Loucy (cell line): ENCODE results near the gene C16orf96.

Source experiments
- H2AFZ ChIP-seq: fragments of 200-600 bp; sonication (generic); 2 replicates; pipeline ENCODE4 v1.6.0; 2016; ENCODE audit warnings: antibody characterized with exemption, mild to moderate bottlenecking, low read length, moderate library complexity
- H3F3A ChIP-seq: fragments of 200-600 bp; 2 replicates; pipeline ENCODE4 v1.6.0; 2016; ENCODE audit warnings: antibody characterized with exemption, low read depth, mild to moderate bottlenecking
- H3K27me3 ChIP-seq: fragments of 200-600 bp; sonication (generic); 2 replicates; pipeline ENCODE4 v1.6.1; 2014; ENCODE audit warnings: low read length, mild to moderate bottlenecking; ENCODE audit not compliant: insufficient read depth, poor library complexity, severe bottlenecking
- H3K36me3 ChIP-seq: fragments of 200-600 bp; sonication (generic); 2 replicates; pipeline ENCODE4 v1.6.1; 2016; ENCODE audit warnings: low read length; ENCODE audit not compliant: insufficient read depth
- H3K4me1 ChIP-seq: fragments of 200-600 bp; sonication (generic); 2 replicates; pipeline ENCODE4 v1.5.1; 2014; ENCODE audit warnings: low read length, mild to moderate bottlenecking; ENCODE audit not compliant: insufficient read depth, poor library complexity, severe bottlenecking
- H3K4me2 ChIP-seq: fragments of 200-600 bp; sonication (generic); 2 replicates; pipeline ENCODE4 v1.6.0; 2014; ENCODE audit warnings: antibody characterized with exemption, low read length, low read depth, mild to moderate bottlenecking; ENCODE audit not compliant: poor library complexity, severe bottlenecking
- H3K4me3 ChIP-seq: fragments of 200-600 bp; sonication (generic); 2 replicates; pipeline ENCODE4 v1.5.1; 2014; ENCODE audit warnings: low read length, mild to moderate bottlenecking, mixed read lengths; ENCODE audit not compliant: poor library complexity, severe bottlenecking
- H3K79me2 ChIP-seq: fragments of 200-600 bp; sonication (generic); 2 replicates; pipeline ENCODE4 v1.6.1; 2014; ENCODE audit warnings: low read length; ENCODE audit not compliant: insufficient read depth
- H3K9ac ChIP-seq: fragments of 200-600 bp; sonication (generic); 2 replicates; pipeline ENCODE4 v1.6.0; 2014; ENCODE audit warnings: mild to moderate bottlenecking, low read depth, low read length, moderate library complexity; ENCODE audit not compliant: poor library complexity, severe bottlenecking
- H3K9me2 ChIP-seq: fragments of 200-600 bp; sonication (generic); replicated peaks from 2 replicates; pipeline ENCODE4 v1.6.1; 2016; ENCODE audit warnings: low read depth, low read length, mixed read lengths
- H3K9me3 ChIP-seq: fragments of 200-600 bp; sonication (generic); 2 replicates; pipeline ENCODE4 v1.6.1; 2014; ENCODE audit warnings: mild to moderate bottlenecking, antibody characterized with exemption, low read length, low read depth; ENCODE audit not compliant: insufficient read depth
- H4K20me1 ChIP-seq: fragments of 200-600 bp; sonication (generic); 2 replicates; pipeline ENCODE4 v1.6.0; 2014; ENCODE audit warnings: antibody characterized with exemption, low read length, mild to moderate bottlenecking; ENCODE audit not compliant: insufficient read depth, poor library complexity, severe bottlenecking
- CTCF ChIP-seq: fragments of 200-600 bp; sonication (generic); conservative IDR thresholded peaks from 2 replicates; pipeline ENCODE4 v1.5.1; 2014; ENCODE audit warnings: mild to moderate bottlenecking, antibody characterized with exemption, low read length
- EZH2phosphoT487 ChIP-seq: fragments of 200-600 bp; IDR thresholded peaks from 2 replicates; pipeline ENCODE4 v1.6.1; 2018; ENCODE audit warnings: antibody characterized with exemption, mild to moderate bottlenecking, moderate library complexity, borderline replicate concordance

C16orf96 gene

GRCh38 chr16:4520913-4521312 is 35.2 kb upstream of the C16orf96 start:
- peaks cover 10% of the 10 kb centered on the region; the same call in 1 of the 2 replicates for H3K79me2 ChIP-seq
- no peaks in the 10 kb centered on the region for H4K20me1 ChIP-seq
- H3K9me3 ChIP-seq: no peaks in the 10 kb centered on the region
- H3K27me3 ChIP-seq: no peaks in the 10 kb centered on the region
- H3K9me2 ChIP-seq: no peaks in the 10 kb centered on the region
- H3K4me1 ChIP-seq: peaks cover 11% of the 10 kb centered on the region
- H3K9ac ChIP-seq: no peak overlapping the region
- H3K4me2 ChIP-seq: no peak overlapping the region
- no peaks in the 10 kb centered on the region for H3K36me3 ChIP-seq
- no peak overlapping the region for H2AFZ ChIP-seq
- no peak overlapping the region for H3K4me3 ChIP-seq
- TF ChIP-seq CTCF (no peak), EZH2phosphoT487 (no peak)
- no peaks in the 10 kb centered on the region for H3F3A ChIP-seq

GRCh38 chr16:4522051-4522581 is 34.0 kb upstream of the C16orf96 start:
- Histone ChIP-seq H3K36me3 (no peaks in the 10 kb centered on the region), H3K9me2 (no peaks in the 10 kb centered on the region), H3K27me3 (no peaks in the 10 kb centered on the region), H3K4me3 (no peak overlapping the region), H3K9me3 (no peaks in the 10 kb centered on the region), H3F3A (no peaks in the 10 kb centered on the region), H4K20me1 (no peaks in the 10 kb centered on the region), H3K4me1 (peaks cover 6% of the 10 kb centered on the region), H3K9ac (peak overlapping the region; percentile 36), H3K79me2 (peaks cover 2% of the 10 kb centered on the region; the same call in 1 of the 2 replicates), H2AFZ (no peak overlapping the region), H3K4me2 (no peak overlapping the region)
- TF ChIP-seq EZH2phosphoT487: no peak
- no peak for TF ChIP-seq CTCF

GRCh38 chr16:4523686-4524085 is 32.5 kb upstream of the C16orf96 start:
- no peak for TF ChIP-seq CTCF
- no peak for TF ChIP-seq EZH2phosphoT487
- Histone ChIP-seq H3F3A (no peaks in the 10 kb centered on the region), H3K79me2 (no peaks in the 10 kb centered on the region), H3K27me3 (no peaks in the 10 kb centered on the region), H3K4me2 (peak overlapping the region; percentile 8), H3K4me1 (peaks cover 6% of the 10 kb centered on the region), H3K4me3 (no peak overlapping the region), H3K9me3 (no peaks in the 10 kb centered on the region), H2AFZ (no peak overlapping the region), H4K20me1 (no peaks in the 10 kb centered on the region), H3K36me3 (no peaks in the 10 kb centered on the region), H3K9me2 (no peaks in the 10 kb centered on the region), H3K9ac (peak overlapping the region; percentile 36)
